HCT116 (cell line): ENCODE results near the gene SRD5A3. TPM values are rescaled to one million over a fixed set of nuclear protein-coding genes. Genes with fewer than 3 reads are reported as not detected.

Source experiments
- ATAC-seq: fragments of 200-7000 bp; cut with Tn5 transposase; 2 replicates; pipeline ENCODE4 v1.9.1; 2020; ENCODE audit warnings: mild to moderate bottlenecking, moderate library complexity
- BruUV-seq: library from RNA; stranded (reverse); fragments of 400-500 nt; replicated peaks from 2 replicates; lab custom pipeline; 2021; lab: Mats Ljungman, UMichigan
- CTCF ChIA-PET: fragments of 300-600 bp; sonication (Branson Sonifier 250); formaldehyde crosslinking; loops from one replicate; lab custom pipeline; 2021; ENCODE audit warnings: antibody characterized with exemption; lab: Charles Lee
- POLR2A ChIA-PET: fragments of 300-600, 350-600 bp; sonication (Branson Sonifier 250); formaldehyde crosslinking; loops from one replicate; lab custom pipeline; 2021; ENCODE audit warnings: antibody characterized with exemption; lab: Charles Lee
- RAD21 ChIA-PET, 2 experiments: fragments of 300-600 bp; sonication (Branson Sonifier 250); formaldehyde crosslinking; loops; one replicate each; lab custom pipeline; 2023; ENCODE audit warnings: low total read pairs in 2 of 2; ENCODE audit not compliant: uncharacterized antibody in 2 of 2, unreplicated experiment in 2 of 2, low non-redundant PET in 1 of 2; lab: Charles Lee
- DNase-seq: peaks from one replicate; pipeline ENCODE4 v3.0.0-alpha.2; 2010; ENCODE audit warnings: low read depth, low spot score
- H2AFZ ChIP-seq: fragments of 200-600 bp; shearing (Covaris generic), sonication (generic); 2 replicates; pipeline ENCODE4 v1.6.1; 2017; ENCODE audit warnings: low read depth, mixed run types, mixed read lengths, antibody characterized with exemption, low read length; ENCODE audit not compliant: poor library complexity, severe bottlenecking
- H3K27ac ChIP-seq: 2 replicates; pipeline ENCODE4 v1.5.1; 2012; ENCODE audit warnings: low read depth, low read length
- H3K27me3 ChIP-seq: fragments of 200-600 bp; sonication (generic); 2 replicates; pipeline ENCODE4 v1.6.1; 2016; ENCODE audit warnings: mixed run types, low read length, mixed read lengths; ENCODE audit not compliant: insufficient read depth
- H3K36me3 ChIP-seq, 2 experiments: fragments of 200-500 bp in 1 of 2; fragments of 200-600 bp in 1 of 2; sonication (Bioruptor generic) in 1 of 2; sonication (generic) in 1 of 2; 2 replicates each; pipeline versions ENCODE4 v1.5.1 to v1.6.1; 2014 to 2016; ENCODE audit warnings: low read length in 2 of 2, inconsistent platforms in 1 of 2, mixed read lengths in 1 of 2, mixed run types in 1 of 2; ENCODE audit not compliant: insufficient read depth in 2 of 2, control insufficient read depth in 1 of 2
- H3K4me1 ChIP-seq, 2 experiments: fragments of 200-600 bp in 1 of 2; sonication (generic) in 1 of 2; 2 replicates each; pipeline versions ENCODE4 v1.5.1 to v1.6.1; 2012 to 2017; ENCODE audit warnings: low read length in 2 of 2, inconsistent platforms in 1 of 2, mild to moderate bottlenecking in 1 of 2, mixed read lengths in 1 of 2, mixed run types in 1 of 2, moderate library complexity in 1 of 2; ENCODE audit not compliant: insufficient read depth in 2 of 2, control insufficient read depth in 1 of 2
- H3K4me2 ChIP-seq: fragments of 200-600 bp; sonication (generic); 2 replicates; pipeline ENCODE4 v1.6.1; 2017; ENCODE audit warnings: mixed run types, low read length, mixed read lengths
- H3K4me3 ChIP-seq, 2 experiments: fragments of 200-600 bp in 1 of 2; sonication (generic) in 1 of 2; replicated peaks in 1 of 2; 2 replicates each; pipeline ENCODE4 v1.5.1; 2011 to 2016; ENCODE audit warnings: low read length in 2 of 2, control low read depth in 1 of 2, low read depth in 1 of 2, mild to moderate bottlenecking in 1 of 2, mixed read lengths in 1 of 2, mixed run types in 1 of 2
- H3K79me2 ChIP-seq: fragments of 200-600 bp; sonication (generic); 2 replicates; pipeline ENCODE4 v1.6.1; 2017; ENCODE audit warnings: mild to moderate bottlenecking, mixed run types, low read length, moderate library complexity, mixed read lengths; ENCODE audit not compliant: insufficient read depth
- H3K9ac ChIP-seq: fragments of 200-600 bp; sonication (generic); 2 replicates; pipeline ENCODE4 v1.6.1; 2016; ENCODE audit warnings: low read length, mixed read lengths
- H3K9me2 ChIP-seq: fragments of 200-600 bp; sonication (generic), shearing (Covaris generic); 2 replicates; pipeline ENCODE4 v1.6.1; 2017; ENCODE audit warnings: mixed run types, mild to moderate bottlenecking, moderate library complexity; ENCODE audit not compliant: insufficient read depth
- H3K9me3 ChIP-seq, 2 experiments: fragments of 200-500 bp in 1 of 2; fragments of 200-600 bp in 1 of 2; sonication (Bioruptor generic) in 1 of 2; sonication (generic) in 1 of 2; 2 replicates each; pipeline ENCODE4 v1.6.1; 2014 to 2017; ENCODE audit warnings: low read length in 2 of 2, mixed read lengths in 2 of 2, inconsistent platforms in 1 of 2, low read depth in 1 of 2, mild to moderate bottlenecking in 1 of 2, mixed run types in 1 of 2, moderate library complexity in 1 of 2; ENCODE audit not compliant: control insufficient read depth in 1 of 2, insufficient read depth in 1 of 2
- H4K20me1 ChIP-seq: fragments of 200-600 bp; sonication (generic), shearing (Covaris generic); 2 replicates; pipeline ENCODE4 v1.6.1; 2017; ENCODE audit warnings: mixed run types, mild to moderate bottlenecking, moderate library complexity; ENCODE audit not compliant: insufficient read depth
- ATF3 ChIP-seq: IDR thresholded peaks from 2 replicates; pipeline ENCODE4 v1.6.1; 2012
- CBX3 ChIP-seq: IDR thresholded peaks from 2 replicates; pipeline ENCODE4 v1.6.1; 2012; ENCODE audit warnings: low read depth
- CEBPB ChIP-seq: IDR thresholded peaks from 2 replicates; pipeline ENCODE4 v1.6.1; 2012; ENCODE audit warnings: low read depth
- CTCF ChIP-seq, 3 experiments: fragments of 200-600 bp in 1 of 3; sonication (generic) in 1 of 3; IDR thresholded peaks in 2 of 3; conservative IDR thresholded peaks in 1 of 3; 2 replicates each; pipeline ENCODE4 v1.5.1; 2012 to 2017; ENCODE audit warnings: low read depth in 2 of 3, low read length in 2 of 3, antibody characterized with exemption in 1 of 3, borderline replicate concordance in 1 of 3, control low read depth in 1 of 3, mild to moderate bottlenecking in 1 of 3, mixed read lengths in 1 of 3, mixed run types in 1 of 3, moderate library complexity in 1 of 3; ENCODE audit not compliant: insufficient read depth in 1 of 3
- EGR1 ChIP-seq: IDR thresholded peaks from 2 replicates; pipeline ENCODE4 v1.6.1; 2012; ENCODE audit warnings: low read depth
- ELF1 ChIP-seq: IDR thresholded peaks from 2 replicates; pipeline ENCODE4 v1.6.1; 2012; ENCODE audit warnings: low read depth, borderline replicate concordance
- EZH2 ChIP-seq: fragments of 200-600 bp; sonication (generic); IDR thresholded peaks from 2 replicates; pipeline ENCODE4 v1.6.1; 2017; ENCODE audit warnings: antibody characterized with exemption, mixed run types
- EZH2phosphoT487 ChIP-seq: fragments of 200-600 bp; IDR thresholded peaks from 2 replicates; pipeline ENCODE4 v1.6.1; 2018; ENCODE audit warnings: antibody characterized with exemption, borderline replicate concordance
- FOSL1 ChIP-seq: IDR thresholded peaks from 2 replicates; pipeline ENCODE4 v1.6.1; 2012; ENCODE audit warnings: low read depth
- JUND ChIP-seq: IDR thresholded peaks from 2 replicates; pipeline ENCODE4 v1.6.1; 2012
- MAX ChIP-seq: IDR thresholded peaks from 2 replicates; pipeline ENCODE4 v1.6.1; 2012
- POLR2A ChIP-seq: IDR thresholded peaks from 2 replicates; pipeline ENCODE4 v1.7.0; 2011; ENCODE audit warnings: borderline replicate concordance; ENCODE audit not compliant: insufficient read depth, insufficient read length; ENCODE audit errors: extremely low read depth
- POLR2AphosphoS5 ChIP-seq: IDR thresholded peaks from 2 replicates; pipeline ENCODE4 v1.6.1; 2011; ENCODE audit warnings: mild to moderate bottlenecking, low read depth, low read length, moderate library complexity
- RAD21 ChIP-seq: IDR thresholded peaks from 2 replicates; pipeline ENCODE4 v1.6.1; 2012; ENCODE audit warnings: low read depth, mild to moderate bottlenecking
- SIN3A ChIP-seq: IDR thresholded peaks from 2 replicates; pipeline ENCODE4 v1.6.1; 2012; ENCODE audit warnings: low read depth
- SP1 ChIP-seq: IDR thresholded peaks from 2 replicates; pipeline ENCODE4 v1.6.1; 2012; ENCODE audit warnings: low read depth
- SRF ChIP-seq: IDR thresholded peaks from 2 replicates; pipeline ENCODE4 v1.6.1; 2012; ENCODE audit warnings: low read depth
- TCF7L2 ChIP-seq: IDR thresholded peaks from 2 replicates; pipeline ENCODE4 v1.7.0; 2011; ENCODE audit warnings: borderline replicate concordance, inconsistent platforms; ENCODE audit not compliant: insufficient read depth, insufficient read length; ENCODE audit errors: extremely low read depth
- YY1 ChIP-seq: IDR thresholded peaks from 2 replicates; pipeline ENCODE4 v1.6.1; 2011; ENCODE audit warnings: low read length, low read depth, moderate library complexity, mild to moderate bottlenecking; ENCODE audit not compliant: insufficient replicate concordance; ENCODE audit errors: extremely low read depth
- ZNF274 ChIP-seq: fragments of 200-500 bp; sonication (Bioruptor generic); IDR thresholded peaks from 2 replicates; pipeline ENCODE4 v1.6.1; 2014; ENCODE audit warnings: mild to moderate bottlenecking, low read depth, low read length, inconsistent platforms
- intact Hi-C: fragments of 100-400 bp; cut with micrococcal nuclease; formaldehyde crosslinking; loops from 2 replicates; pipeline ENCODE4 v1.10.0; 2022
- total RNA-seq: library from RNA; stranded (reverse); gene quantifications from one replicate; pipeline ENCODE4 v1.2.1, GENCODE V29; 2021; ENCODE audit not compliant: unreplicated experiment
- TF ChIP-seq, protein P1 (sequence below): IDR thresholded peaks from 2 replicates; pipeline ENCODE4 v1.6.1; 2011; ENCODE audit warnings: mild to moderate bottlenecking, low read length, moderate library complexity; ENCODE audit not compliant: insufficient replicate concordance; ENCODE audit errors: extremely low read depth

The SRD5A3 gene
- total RNA-seq, 1 experiment from 2014 or later, result 19.9 TPM

- peaks cover 43 to 74% of the 10 kb centered on the region in 2 experiments for H3K4me1 ChIP-seq
- no peaks in the 10 kb centered on the region for H3K27me3 ChIP-seq
- POLR2A ChIA-PET, result no interaction called here
- H4K20me1 ChIP-seq, result no peaks in the 10 kb centered on the region
- intact Hi-C loops, result no loop called here
- H3K4me2 ChIP-seq, result peak overlapping the region; percentile 70
- H3K79me2 ChIP-seq, result no peaks in the 10 kb centered on the region
- H3K9me3 ChIP-seq, result no peaks in the 10 kb centered on the region
- peak overlapping the region; percentile 36 for H3K9ac ChIP-seq
- BruUV-seq, result no TSS peak
- H3K9me2 ChIP-seq, result no peaks in the 10 kb centered on the region
- peak; percentile 50 for DNase-seq
- CTCF ChIA-PET, result no interaction called here
- H3K36me3 ChIP-seq, result no peaks in the 10 kb centered on the region
- RAD21 ChIA-PET, result no interaction called here
- peak overlapping the region; percentile 53; the same call in 1 of the 2 replicates for H3K27ac ChIP-seq
- peak overlapping the region; percentile 71 for H2AFZ ChIP-seq
- H3K4me3 ChIP-seq, result peak overlapping the region in 1 of 2 experiments; percentile 21; a peak in 2 of 4 replicates
- no peak for ATAC-seq
- TF ChIP-seq TCF7L2 (no peak), SP1 (peak; percentile 84), MAX (no peak), RAD21 (0 out of 2 replicates have a peak, but pooled peaks have one; percentile 10), POLR2AphosphoS5 (peak; percentile 26; the same call in 1 of the 2 replicates), POLR2A (no peak), ZNF274 (no peak), EZH2 (no peak), FOSL1 (peak; percentile 91), CEBPB (peak; percentile 89), CBX3 (peak; percentile 71; the same call in 1 of the 2 replicates), YY1 (no peak), SIN3A (0 out of 2 replicates have a peak, but pooled peaks have one; percentile 35), EZH2phosphoT487 (no peak), JUND (peak; percentile 84), ELF1 (no peak), ATF3 (0 out of 2 replicates have a peak, but pooled peaks have one; percentile 14), CTCF (IDR thresholded peaks at IDR 0.05 in 2 of 3, conservative IDR thresholded peaks at IDR 0.05 in 1 of 3; ENCODE audit: borderline replicate concordance in 1 of 3, insufficient read depth in 1 of 3, low read depth in 2 of 3, low read length in 2 of 3) (no peak), SRF (peak; percentile 78), EGR1 (0 out of 2 replicates have a peak, but pooled peaks have one; percentile 24)
- TF ChIP-seq, protein P1, sequence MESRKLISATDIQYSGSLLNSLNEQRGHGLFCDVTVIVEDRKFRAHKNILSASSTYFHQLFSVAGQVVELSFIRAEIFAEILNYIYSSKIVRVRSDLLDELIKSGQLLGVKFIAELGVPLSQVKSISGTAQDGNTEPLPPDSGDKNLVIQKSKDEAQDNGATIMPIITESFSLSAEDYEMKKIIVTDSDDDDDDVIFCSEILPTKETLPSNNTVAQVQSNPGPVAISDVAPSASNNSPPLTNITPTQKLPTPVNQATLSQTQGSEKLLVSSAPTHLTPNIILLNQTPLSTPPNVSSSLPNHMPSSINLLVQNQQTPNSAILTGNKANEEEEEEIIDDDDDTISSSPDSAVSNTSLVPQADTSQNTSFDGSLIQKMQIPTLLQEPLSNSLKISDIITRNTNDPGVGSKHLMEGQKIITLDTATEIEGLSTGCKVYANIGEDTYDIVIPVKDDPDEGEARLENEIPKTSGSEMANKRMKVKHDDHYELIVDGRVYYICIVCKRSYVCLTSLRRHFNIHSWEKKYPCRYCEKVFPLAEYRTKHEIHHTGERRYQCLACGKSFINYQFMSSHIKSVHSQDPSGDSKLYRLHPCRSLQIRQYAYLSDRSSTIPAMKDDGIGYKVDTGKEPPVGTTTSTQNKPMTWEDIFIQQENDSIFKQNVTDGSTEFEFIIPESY, result no peak
Observed at GRCh38 chr4:55358668-55359067, 12.6 kb downstream of the SRD5A3 start.
